Ishikawa (cell line): ENCODE results near the gene SBF2.
A peak's percentile ranks its signal among the peaks of the same experiment; 100 is the strongest.

ENCODE experiments used
- RAD21 ChIP-seq: IDR thresholded peaks from 2 replicates; pipeline ENCODE4 v1.6.1; 2012; ENCODE audit warnings: low read depth
- TCF12 ChIP-seq: IDR thresholded peaks from 2 replicates; pipeline ENCODE4 v1.6.1; 2012; ENCODE audit warnings: low read depth
- USF1 ChIP-seq: IDR thresholded peaks from 2 replicates; pipeline ENCODE4 v1.6.1; 2012

- TF ChIP-seq USF1 (no peak), RAD21 (peak; percentile 16; the same call in 1 of the 2 replicates), TCF12 (no peak)
These were observed 400.5 kb downstream of the SBF2 start for GRCh38 chr11:9893474-9893873.
